ENCODE measurements around the gene WDFY1.
A peak's percentile ranks its signal among the peaks of the same experiment; 100 is the strongest.

The WDFY1 gene

GRCh38 chr2:223972656-223973102, 27.5 kb upstream of the WDFY1 start:
- no peak for TF ChIP-seq CTCF (IDR thresholded peaks at IDR 0.05; ENCODE audit: low read depth, low read length)
- H3K4me3 ChIP-seq (ENCODE audit: low read depth, low read length): no peak overlapping the region

DNA sequence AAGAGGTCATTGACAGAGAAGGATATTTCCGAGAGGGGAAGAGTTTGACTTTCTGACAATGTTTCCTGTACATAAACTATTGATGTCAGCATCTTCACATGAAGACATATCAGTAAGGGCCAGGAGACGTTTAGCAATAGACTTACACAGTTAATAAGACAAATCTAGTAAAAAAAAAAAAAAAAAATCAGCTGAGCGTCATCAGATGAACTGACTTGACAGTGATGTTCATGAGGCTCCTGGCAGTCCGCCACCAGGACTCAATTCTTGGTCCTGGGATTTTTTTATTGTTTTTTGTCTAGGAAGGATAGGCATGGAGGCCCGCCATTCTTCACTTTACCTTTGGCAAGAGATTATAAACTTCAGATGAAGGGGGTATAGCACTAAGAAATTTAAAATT, 26.6 kb upstream of the WDFY1 start:
- H3K4me3 ChIP-seq (ENCODE audit: low read depth, low read length): no peak overlapping the region
- no peak for TF ChIP-seq CTCF (IDR thresholded peaks at IDR 0.05; ENCODE audit: low read depth, low read length)

DNA sequence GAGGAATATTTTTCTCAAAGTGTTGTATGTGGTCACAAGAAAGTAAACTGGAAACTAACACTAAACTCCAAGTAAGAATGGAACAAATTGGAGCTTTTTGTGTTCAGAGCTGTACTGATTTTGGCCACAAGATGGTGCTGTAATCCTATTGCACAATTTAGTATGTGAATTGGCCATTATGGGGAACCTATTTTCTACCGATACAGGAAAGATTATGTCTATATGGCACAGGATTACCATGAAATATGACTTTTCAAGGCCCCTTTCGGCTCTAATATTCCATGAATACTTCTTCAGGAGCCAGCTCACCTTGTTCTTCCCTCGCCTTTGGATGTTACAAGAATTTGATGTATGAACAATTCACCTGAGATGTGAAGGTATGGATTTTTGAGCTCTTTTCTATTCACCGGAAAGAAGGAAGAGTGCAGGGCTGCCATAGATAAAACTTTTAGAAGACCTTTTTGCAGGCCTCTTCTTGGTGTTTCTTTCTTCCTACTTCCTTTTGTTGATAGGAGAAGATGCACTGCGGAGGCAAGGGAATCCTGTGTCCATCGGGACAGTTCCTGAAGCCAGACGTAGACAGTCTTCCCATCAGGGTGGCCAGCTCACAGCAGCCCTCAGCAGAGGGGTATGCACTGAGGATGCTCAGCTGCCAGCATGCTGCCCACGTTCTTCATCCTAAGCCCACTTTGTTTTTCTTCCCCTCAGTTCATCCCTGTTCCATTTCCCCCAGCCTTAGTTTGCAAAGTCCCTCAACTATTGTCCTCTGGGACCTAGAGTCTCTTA, 25.4 kb upstream of the WDFY1 start:
- TF ChIP-seq CTCF (IDR thresholded peaks at IDR 0.05; ENCODE audit: low read depth, low read length): peak; percentile 60; the same call in 1 of the 2 replicates
- no peak overlapping the region for H3K4me3 ChIP-seq (ENCODE audit: low read depth, low read length)

- TF ChIP-seq CTCF (IDR thresholded peaks at IDR 0.05; ENCODE audit: low read depth, low read length): no peak
- no peak overlapping the region for H3K4me3 ChIP-seq (ENCODE audit: low read depth, low read length)
Observed at GRCh38 chr2:223969856-223970255, 24.7 kb upstream of the WDFY1 start.

- no peak for TF ChIP-seq CTCF (IDR thresholded peaks at IDR 0.05; ENCODE audit: low read depth, low read length)
- H3K4me3 ChIP-seq (ENCODE audit: low read depth, low read length): no peak overlapping the region
Observed at GRCh38 chr2:223969315-223969714, 24.2 kb upstream of the WDFY1 start.

DNA sequence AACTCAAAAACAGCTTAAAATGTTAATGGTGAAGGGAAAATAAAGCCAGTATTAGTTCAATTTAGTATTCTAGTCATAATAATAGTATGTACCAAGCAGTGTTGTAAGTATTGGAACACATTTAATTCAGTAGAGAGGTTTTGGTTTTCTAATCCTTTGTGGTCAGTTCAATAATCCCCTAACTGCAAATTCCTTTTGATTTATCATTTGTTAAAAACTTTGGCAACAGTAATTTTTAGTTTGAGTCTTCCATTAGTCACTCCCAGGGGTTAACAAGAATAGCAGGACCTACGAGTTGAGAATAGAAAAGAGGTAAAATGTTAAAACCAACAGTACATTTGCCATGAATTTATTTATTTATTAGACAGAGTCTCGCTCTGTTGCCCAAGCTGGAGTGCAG, 22.8 kb upstream of the WDFY1 start:
- H3K4me3 ChIP-seq (ENCODE audit: low read depth, low read length): no peak overlapping the region
- TF ChIP-seq CTCF (IDR thresholded peaks at IDR 0.05; ENCODE audit: low read depth, low read length): no peak

DNA sequence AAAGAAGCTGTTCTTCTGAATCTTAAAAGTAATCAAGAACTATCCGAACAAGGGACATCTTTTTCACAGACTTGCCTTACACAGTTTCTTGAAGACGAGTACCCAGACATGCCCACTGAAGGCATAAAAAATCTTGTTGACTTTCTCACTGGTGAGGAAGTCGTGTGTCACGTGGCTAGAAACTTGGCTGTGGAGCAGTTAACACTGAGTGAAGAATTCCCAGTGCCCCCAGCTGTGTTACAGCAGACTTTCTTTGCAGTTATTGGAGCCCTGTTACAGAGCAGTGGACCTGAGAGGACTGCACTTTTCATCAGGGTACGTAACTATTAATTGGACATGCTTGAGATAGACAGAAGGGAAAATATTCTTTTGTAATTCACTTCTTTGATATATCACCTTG, 14.6 kb upstream of the WDFY1 start:
- no peak for TF ChIP-seq CTCF (IDR thresholded peaks at IDR 0.05; ENCODE audit: low read depth, low read length)
- no peak overlapping the region for H3K4me3 ChIP-seq (ENCODE audit: low read depth, low read length)

Data from WI38 (cell line).